HG03159 (cell line): Measurements from ENCODE around the gene RASL10A.

ENCODE experiments used
- ATAC-seq: cut with Tn5 transposase; IDR thresholded peaks from one replicate; pipeline ENCODE4 v1.9.1; 2021; ENCODE audit warnings: mild to moderate bottlenecking, moderate library complexity; ENCODE audit not compliant: unreplicated experiment

RASL10A gene

DNA sequence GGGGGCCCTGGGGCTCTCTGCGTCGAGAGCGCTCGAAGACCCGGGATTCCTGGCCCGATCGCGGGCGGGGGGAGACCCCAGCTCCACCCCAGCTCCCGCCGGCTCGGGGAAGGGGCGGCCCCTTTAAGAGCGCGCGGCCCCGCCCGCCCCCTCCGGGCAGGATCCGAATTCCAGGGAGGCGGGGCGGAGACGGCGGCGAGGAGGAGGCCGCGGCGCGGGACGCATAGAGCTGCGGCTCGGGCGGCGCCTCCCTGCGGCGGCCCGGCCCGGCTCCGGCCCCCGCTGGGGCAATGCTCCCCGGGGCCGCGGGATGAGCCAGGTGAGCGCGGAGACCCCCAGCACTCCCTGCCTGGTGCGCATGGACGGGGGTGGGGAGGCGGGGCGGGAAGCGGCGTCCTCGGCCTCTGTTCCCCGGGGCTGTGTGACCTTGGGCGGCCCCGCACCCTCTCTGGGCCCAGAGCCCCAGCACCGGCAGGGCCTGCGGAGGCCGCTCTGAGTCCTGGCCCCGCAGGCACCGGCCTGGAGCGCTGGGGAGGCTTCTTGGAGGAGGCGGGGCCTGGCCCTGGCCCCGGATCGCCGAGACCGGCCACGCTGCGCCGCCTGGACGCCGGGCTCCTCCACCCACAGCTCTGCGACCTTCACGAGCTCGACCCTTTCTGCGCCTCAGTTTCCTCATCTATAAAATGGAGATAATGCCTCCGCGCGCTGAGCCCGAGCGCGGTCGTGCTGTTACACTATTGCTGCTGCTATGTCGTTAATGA lies 8.5 kb downstream of the RASL10A start:
- ATAC-seq, result no peak

DNA sequence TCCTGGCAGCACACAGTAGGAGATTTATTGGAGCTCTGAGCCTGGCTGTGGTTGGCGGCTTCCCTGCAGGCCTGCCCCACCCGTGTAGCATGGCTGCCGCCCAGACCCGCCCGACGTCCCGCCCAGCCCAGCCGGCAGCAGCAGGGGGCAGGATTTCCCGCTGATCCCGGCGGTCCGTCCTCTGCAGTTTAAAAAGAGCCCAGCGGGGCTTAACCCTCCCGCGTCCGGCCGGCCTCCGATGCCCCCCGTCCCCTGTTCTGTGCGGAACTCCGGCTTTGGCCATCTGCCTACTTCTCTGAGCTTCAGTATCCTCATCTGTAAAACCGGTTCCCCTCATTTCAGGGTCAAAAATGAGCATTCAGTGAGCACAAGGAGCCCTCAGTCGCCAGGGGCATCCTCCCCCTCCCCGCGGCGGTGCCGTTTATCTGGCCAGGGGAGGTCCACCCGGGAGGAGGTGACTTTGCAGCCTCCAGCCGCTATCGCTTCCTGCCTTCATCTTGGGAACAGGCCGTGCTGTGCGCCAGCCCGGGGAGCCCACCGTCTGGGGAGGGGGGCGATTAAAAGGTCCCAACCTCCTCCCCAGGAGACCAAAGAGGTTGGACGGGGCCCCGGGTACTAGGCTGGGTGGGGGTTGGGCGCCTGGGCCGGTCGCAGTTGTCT lies 9.2 kb downstream of the RASL10A start, which contains the start of gene GAS2L1:
Gene GAS2L1 (plus strand): TSS at position 476 of the 660 bp plus-strand sequence. CDS start 1,456 bp downstream, outside the sequence.
- ATAC-seq, result no peak

DNA sequence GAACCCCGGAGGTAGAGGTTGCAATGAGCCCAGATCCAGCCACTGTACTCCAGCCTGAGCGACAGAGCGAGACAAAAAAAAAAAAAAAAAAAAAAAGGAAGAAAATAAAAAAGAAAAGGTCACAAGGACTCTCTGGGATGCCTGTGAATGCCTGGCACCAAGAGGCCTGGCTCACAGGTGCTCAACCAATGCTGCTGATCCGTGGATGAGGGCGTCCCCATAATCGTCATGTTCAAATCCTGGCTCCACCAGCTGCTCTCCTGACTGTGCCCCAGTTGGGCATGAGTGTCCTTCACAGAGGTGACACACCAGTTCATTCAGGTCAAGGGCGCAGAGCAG lies 9.7 kb downstream of the RASL10A start:
- no peak for ATAC-seq

DNA sequence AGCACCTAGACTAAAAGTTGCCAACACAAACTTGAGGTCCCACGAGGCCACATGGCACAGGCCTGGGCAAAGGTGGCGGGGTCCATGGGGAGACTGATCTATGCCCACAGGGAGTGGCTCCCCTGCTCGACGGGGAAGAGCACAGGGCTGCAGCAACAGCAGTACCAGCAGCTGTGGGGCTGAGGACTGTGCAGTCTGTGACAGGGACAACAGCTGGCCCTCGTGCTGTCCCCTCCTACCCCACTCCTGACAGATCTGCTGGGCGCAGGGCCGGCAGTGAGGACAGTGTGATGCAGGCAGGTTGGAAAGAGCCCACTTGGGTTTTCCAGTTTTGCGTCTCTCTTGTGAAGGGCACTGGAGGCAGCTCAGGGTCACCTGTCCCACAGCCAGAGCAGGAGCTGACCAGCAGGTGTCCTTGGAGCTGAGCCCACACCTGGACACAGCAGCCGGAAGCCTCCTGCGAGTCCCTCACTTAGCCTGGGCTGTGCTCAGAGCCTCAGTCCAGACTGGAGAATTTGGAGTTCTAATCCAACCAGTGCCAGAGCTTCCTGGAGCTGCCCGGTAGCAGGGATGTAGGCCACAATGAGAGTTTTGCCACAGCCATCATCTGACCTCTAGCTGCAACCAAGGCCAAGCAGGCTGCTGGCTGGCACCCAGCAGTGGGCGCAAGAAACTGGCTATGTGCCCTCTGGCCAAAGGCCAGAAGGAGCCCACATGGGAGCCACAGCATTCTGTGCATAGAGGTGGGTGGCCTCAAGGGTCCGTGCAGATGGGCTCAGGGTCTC lies 12.6 kb downstream of the RASL10A start:
- ATAC-seq, result no peak

DNA sequence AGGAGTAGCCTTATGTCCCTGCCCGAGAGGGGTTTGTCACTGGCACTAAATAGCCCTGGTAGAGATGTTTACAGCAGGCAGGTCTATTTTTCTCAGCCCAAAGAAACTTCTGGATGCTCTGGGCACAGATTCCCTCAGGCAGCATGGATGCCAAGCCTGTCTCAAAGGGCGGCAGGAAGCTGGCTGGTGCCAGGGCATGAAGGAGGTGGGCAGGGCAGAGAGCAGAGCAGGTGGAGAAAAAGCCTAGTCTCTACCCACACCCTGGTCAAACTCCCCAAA lies 13.2 kb downstream of the RASL10A start:
- no peak for ATAC-seq

DNA sequence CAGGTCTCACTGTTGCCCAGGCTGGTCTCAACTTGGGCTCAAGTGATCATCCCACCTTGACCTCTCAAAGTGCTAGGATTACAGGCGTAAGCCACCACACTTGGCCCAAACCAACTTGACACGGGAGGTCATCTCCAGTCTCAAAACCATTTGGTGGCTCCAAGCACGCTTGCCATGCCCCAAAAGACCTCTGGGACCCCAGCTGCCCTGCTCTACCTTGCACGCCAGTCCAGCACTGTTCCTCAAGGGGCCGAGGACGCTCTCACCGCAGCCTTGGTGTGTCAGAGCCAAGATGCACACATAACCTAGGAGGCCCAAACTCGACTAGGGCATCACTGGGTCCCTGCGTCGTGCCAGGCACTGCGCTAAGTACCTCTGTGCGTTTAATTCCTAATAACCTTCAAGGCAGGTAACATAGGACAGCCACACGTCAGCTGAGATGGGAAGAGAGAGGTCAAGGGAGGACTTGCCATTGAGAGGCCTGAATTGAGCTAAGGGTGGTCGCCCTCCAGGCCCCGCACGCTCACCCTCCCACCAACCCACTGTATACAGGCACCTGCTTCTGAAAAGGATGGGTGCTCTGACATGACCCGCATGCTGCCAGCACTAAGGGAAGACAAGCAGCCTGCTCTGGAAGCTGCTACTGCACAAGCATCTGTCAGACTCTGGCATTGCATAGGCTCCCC lies 13.6 kb downstream of the RASL10A start:
- ATAC-seq, result no peak

DNA sequence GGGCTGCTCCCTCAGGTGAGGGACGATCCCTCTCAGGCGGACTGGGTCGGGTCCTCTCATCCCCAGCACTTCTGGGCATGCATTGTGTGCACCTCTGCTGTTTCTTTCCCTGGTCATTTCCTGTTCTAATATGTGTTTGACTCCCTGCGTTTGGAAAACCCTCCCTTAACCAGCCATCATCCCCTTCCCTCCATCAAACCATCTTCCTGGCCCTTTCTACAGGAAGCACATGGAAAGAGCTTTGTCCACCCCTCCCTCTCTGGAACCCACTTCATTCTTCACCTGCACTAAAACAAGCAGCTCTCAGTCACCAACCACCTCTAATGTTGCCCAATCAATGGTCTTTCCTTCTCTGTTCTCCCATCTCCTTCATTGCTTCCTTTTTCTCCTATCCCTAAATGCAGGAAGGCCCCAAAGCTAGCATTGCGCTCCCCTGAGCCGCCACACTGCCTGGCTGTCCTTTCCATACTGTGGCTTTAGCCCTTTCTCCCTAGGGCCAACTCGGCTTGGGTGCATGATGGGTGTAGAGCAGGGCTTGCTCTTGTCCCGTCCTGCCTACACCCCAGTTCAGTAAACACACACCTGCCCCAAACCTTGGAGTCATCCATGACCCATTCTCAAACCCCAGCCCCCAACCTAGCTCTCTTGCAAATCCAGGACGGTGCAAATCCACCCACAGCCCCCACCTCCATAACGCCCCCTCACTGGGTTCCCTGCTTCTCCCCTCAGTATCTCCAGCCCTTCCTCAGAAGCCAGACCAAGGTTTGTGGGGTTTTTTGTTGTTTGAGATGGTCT lies 14.5 kb downstream of the RASL10A start:
- no peak for ATAC-seq

DNA sequence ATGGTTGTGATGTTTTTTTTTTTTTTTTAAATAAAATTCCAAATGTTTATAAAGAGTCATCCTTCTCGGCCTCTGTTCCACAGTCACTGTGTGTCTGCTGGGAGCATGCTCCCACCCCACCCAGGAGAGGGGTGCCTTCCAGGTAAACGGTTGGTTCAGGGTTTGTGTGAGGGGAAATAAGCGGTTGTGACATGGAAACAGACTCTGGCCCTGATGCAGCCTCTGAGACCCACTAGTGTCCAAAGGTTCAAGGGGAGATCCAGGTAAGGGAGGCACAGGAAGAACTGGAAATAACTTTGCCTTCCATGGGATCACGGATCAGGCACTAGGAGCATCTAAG lies 15.1 kb downstream of the RASL10A start:
- no peak for ATAC-seq

DNA sequence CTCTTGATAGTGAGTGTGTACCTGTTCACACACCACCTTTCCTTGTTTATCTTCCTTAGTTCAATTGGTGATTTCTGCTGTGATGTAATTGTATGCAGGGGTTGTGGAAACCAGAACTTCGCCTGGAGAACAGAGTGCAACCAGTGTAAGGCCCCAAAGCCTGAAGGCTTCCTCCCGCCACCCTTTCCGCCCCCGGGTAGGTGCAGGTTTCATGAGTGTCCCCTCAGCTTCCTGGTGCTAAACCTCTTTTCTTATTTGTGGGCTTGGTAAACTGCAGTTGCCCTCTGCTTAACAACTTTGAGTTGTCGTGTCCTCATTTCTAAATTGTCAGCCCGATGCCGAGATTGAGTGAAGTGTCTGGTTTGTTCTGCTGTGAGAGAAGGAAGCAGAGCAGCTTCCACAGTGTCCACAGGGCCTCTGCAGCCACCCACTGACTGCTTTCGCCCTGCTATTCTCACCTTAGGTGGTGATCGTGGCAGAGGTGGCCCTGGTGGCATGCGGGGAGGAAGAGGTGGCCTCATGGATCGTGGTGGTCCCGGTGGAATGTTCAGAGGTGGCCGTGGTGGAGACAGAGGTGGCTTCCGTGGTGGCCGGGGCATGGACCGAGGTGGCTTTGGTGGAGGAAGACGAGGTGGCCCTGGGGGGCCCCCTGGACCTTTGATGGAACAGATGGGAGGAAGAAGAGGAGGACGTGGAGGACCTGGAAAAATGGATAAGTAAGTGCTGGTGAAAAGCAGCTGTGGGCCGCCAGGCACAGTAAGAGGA lies 16.2 kb downstream of the RASL10A start:
- no peak for ATAC-seq

DNA sequence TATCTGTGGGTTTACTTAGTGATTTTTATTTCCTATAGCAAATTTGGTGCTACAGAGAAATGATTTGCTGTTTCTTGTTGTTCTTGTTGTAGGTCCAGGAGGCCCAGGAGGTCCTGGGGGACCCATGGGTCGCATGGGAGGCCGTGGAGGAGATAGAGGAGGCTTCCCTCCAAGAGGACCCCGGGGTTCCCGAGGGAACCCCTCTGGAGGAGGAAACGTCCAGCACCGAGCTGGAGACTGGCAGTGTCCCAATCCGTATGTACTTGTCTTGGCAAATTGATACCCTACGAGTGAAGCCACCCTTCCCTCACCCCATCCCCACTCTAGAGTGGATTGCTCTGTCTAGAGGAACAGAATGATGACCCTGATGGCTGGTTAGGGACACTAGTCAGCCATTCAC lies 16.9 kb downstream of the RASL10A start:
- ATAC-seq, result no peak

DNA sequence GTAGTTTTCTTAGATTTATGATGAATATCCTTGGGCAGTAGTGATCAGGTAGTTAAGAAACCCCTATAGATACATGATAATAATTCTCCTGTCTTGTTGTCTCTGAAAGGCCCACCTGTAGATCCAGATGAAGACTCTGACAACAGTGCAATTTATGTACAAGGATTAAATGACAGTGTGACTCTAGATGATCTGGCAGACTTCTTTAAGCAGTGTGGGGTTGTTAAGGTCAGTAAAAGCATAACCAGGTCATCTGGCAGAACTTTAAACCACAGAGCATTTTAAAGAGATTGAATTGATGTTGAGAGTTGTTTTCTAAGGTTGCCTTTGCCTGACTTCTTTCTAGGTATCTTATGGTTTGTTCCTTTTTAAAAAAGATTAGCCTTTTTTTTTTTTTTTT lies 23.1 kb downstream of the RASL10A start:
- ATAC-seq, result no peak

DNA sequence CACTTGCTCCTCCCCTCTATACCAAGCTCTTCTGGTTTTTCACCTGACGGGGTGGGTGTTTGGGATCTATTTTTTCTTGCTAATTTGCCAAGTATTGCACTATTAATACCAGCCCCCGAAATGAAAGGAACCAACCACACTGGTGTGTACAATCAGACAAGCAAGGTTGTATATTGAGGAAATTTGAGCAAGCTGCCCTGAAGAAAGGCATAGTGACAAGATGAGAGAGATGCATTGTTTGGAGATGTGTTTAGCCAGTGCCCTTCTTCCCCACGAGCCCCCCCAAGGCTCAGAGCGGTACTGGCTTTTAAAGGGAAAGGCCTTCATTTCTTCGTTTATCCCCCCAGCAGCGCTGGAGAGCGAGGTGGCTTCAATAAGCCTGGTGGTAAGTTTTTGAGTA lies 24.3 kb downstream of the RASL10A start:
- no peak for ATAC-seq

DNA sequence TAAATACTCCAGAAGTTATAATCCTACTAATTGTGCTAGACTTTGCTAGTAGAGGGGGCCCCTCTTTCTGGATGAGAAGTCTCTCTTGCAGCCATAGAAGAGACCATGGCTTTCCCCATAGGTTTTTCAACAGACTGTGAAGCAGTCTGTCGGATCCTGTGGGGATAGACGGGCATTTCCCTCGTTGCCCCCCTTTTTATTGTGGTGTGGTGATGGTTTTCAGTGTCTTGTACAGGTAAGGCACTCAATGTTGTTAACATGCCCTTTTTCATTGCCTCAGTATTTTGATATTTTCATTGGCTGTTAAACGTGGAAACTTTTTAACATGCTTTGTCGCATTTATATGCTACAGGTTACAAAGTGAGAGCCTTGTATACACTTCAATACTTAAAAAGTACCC lies 25.4 kb downstream of the RASL10A start:
- ATAC-seq, result no peak

DNA sequence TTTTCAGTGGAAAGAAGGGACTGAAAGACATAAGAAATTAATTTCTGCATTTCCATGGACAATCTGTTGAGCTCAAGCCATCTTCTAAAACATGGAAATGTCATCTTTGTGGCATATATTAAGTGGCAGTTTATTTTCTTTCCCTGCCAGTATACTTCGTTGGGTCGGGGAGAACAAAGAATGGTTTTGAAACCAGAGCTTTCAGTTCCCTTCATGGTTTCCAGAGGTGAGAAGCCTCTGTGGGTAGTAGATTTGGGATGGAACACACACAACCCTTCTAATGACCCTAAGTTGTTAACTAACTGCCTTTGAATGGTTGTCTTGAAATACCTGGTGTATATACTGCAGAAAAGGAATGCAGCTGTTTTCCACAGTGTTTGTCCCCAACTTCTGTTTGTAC lies 26.7 kb downstream of the RASL10A start:
- no peak for ATAC-seq

DNA sequence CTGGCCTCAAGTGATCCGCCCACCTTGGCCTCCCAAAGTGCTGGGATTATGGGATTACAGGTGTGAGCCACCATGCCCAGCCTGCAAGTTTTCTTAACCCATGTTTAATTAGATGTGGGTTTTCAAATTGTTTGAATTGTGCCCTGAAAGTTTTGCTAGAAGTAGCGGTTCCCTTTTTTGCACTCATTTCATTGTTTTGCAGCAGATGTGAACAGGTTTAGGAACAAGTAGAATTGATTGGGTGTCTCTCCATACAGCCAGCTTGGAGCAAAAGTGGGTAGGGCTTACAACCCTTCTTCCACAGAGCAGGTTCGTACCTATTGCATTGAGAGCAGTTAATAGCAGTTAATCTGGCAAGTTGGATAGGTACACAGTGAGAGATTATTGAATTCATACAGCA lies 31.3 kb downstream of the RASL10A start:
- ATAC-seq, result no peak

DNA sequence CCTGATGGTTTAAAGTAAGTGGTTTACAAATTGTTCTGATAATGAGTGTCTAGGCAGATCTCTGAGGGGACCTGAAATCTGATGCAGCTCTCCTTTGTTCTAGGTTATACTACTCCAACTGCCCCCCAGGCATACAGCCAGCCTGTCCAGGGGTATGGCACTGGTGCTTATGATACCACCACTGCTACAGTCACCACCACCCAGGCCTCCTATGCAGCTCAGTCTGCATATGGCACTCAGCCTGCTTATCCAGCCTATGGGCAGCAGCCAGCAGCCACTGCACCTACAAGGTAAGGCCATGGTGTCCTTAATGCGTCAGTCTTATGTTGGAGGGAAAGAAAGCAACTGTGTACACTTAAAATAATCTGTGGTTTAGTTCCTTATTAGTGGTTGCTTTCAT lies 37.6 kb downstream of the RASL10A start:
- ATAC-seq, result no peak

DNA sequence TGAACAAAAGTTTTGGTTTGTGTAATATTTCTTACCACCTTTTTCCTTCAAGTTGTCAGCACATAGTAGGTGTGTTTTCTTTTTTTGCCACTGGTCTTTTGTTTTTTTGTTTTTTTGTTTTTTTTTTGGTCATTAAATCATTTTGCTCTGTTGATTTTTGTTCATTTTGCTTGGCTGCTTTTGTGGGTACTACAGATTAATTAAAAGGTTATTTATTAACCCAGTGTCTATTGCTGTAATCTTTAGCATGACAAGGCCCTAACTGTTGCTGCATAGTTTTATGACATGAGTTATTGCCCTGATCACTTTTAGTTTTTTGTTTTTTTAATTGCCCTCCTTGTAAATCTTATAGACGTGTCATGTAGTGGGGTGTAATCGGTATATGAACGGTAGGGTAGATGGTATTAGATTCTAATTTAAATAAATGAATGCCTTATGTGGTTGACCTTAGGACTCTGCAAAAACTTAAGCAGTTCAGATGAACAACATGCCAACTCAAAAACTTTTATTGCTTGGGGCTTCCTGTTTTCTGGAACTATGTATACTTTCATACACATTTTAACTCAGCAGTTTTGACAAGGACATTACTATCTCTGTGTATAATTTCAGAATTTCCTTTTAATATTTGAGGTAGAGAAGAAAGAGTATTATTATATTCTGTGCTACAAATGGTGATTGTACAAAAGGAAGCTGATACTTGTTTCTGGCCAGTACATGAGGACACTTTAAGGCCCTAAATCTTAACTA lies 39.5 kb downstream of the RASL10A start:
- ATAC-seq, result no peak

DNA sequence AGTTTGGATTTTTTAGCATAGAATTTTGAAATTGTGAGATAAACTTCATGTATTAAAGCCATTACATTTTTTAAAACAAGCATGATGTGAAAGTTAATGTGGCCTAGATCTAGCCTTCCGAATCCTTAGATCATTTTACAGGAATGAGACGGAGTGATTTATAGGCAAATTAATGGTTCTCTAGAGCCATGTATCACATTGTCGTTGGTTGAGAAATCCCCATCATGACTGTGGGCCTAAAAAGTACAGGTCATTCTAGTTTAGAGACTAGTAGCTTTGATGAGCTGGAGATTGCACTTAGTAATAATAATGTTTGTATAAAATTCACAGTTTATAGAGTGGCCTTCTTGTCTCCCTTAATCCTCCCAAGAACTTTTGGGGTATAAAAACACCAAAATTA lies 40.3 kb downstream of the RASL10A start:
- no peak for ATAC-seq

DNA sequence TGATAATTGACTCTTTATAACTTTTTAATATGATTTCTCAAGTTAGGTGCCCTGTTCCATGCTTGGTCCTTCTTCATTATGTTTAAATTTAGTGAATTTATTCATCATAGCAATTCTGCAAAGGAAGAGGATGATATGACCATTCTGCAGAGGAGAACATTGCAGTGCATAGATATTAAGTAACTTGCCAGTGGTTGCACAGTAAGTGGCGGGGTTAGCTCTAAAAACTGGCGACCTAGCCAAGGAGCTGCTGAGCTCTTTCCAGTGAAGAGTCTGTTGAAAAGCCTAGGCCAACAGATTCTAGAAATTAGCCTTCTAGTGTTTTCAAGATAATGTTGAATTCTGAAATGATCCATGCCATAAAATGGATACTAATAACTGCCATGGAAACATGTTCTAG lies 42.9 kb downstream of the RASL10A start:
- no peak for ATAC-seq
